ENCODE results near the gene PPY. TPM values are rescaled to one million over a fixed set of nuclear protein-coding genes. Genes with fewer than 3 reads are reported as not detected.

The PPY gene
- total RNA-seq, 5 donors from 2014 or later (not counting 1 experiment from before 2014, with no cell fraction given), result not detected

DNA sequence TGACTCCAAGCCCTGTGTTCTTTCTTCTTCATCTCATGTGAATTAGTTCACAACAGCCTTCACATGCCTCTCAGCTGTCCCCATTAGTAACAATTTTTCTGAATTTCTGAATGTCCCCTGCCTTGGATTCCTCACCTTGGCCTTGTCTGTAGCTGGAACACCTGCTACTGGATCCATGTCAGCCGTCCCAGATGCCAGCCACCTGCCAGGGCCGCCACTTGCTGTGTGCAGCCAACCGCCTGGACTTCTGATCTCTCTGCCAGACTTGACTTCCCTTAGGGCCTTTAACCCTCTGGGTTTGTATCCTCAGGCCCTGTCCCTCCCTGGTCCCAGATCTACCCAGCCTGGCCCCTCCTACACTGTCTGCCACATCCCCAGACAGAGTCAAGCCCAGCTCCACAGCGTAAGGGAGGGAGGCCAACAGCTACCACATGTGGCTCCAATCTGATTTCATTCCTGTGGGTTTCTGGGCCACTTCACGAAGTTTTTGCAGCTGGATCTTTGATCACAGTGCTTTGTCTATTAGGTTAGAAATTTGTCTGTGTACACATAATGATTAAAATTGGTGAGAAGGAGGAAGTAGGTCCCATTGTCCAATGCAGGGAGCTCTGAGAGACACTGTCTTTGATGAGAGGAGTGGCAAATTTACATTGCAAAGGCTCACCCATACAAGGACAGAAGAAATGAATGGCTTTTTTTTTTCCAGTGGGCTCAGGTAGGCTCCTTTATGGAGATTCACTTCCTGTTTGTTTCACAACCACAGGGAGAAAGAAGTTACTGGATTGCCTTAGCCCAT, 50.2 kb downstream of the PPY start:
- H3K4me3 ChIP-seq (ENCODE audit: control insufficient read depth in 1 of 2, extremely low read depth in 1 of 2, low read length in 1 of 2), result no peak overlapping the region
- ChIA-PET POLR2A (no interaction called here), CTCF (interaction anchor here in 1 of 2 donors (0.6 kb wide), 1 partner anchor 1384 kb away, joined by 7 read pairs; no protein-coding TSS in a partner anchor)
- Mint-ChIP-seq H3K4me3 (no peak overlapping the region), H3K36me3 (no peaks in the 10 kb centered on the region), H3K27me3 (peaks cover 5 to 20% of the 10 kb centered on the region in 2 donors), H3K4me1 (no peaks in the 10 kb centered on the region), H3K27ac (no peak overlapping the region), H3K9me3 (no peaks in the 10 kb centered on the region)
- ATAC-seq (replicated peaks in 1 of 4) (no peak), DNase-seq (no peak)
- peaks cover 0 to 9% of the 10 kb centered on the region in 2 experiments for H3K27me3 ChIP-seq (replicated peaks in 1 of 2; ENCODE audit: control insufficient read depth in 2 of 2, extremely low read depth in 1 of 2, insufficient read depth in 2 of 2, low read length in 1 of 2)
- H3K27ac ChIP-seq (ENCODE audit: low read length), result no peak overlapping the region
- no peaks in the 10 kb centered on the region for H3K36me3 ChIP-seq (ENCODE audit: control insufficient read depth in 2 of 2, extremely low read depth in 1 of 2, insufficient read depth in 1 of 2, low read length in 1 of 2)
- H3K4me1 ChIP-seq (ENCODE audit: control insufficient read depth in 1 of 2, extremely low read depth in 1 of 2, insufficient read depth in 2 of 2, low read length in 2 of 2), result no peaks in the 10 kb centered on the region
- no peaks in the 10 kb centered on the region for H3K9me3 ChIP-seq
- 79% methylated on average over 5 of the region's 5 CpGs for WGBS (ENCODE audit: insufficient coverage)

Other genes with a start within 250 kb of the PPY start
- not detected for gene SOST, start 183.7 kb downstream of the PPY start, total RNA-seq
- gene DUSP3, start 163.5 kb downstream of the PPY start, total RNA-seq, result 1 to 10 TPM; 8.1 to 9.8 (median 9.6) TPM
- gene CFAP97D1, start 162.0 kb downstream of the PPY start, total RNA-seq, result not detected
- gene MPP3, start 109.3 kb downstream of the PPY start, total RNA-seq, result under 1 TPM in 4 of 5 donors, not detected in 1; 0.32 to 0.60 (median 0.44) TPM
- gene CD300LG, start 95.3 kb downstream of the PPY start, total RNA-seq, result not detected
- 1 to 10 TPM; 1.6 to 5.6 (median 3.2) TPM for gene MPP2, start 34.9 kb downstream of the PPY start, total RNA-seq
- gene PYY, start 11.5 kb upstream of the PPY start, total RNA-seq, result not detected
- gene NAGS, start 62.1 kb upstream of the PPY start, total RNA-seq, result 1 to 10 TPM in 4 of 5 donors, under 1 TPM in 1; 0.35 to 2.4 (median 1.8) TPM
- gene TMEM101, start 72.5 kb upstream of the PPY start, total RNA-seq, result 10 to 100 TPM; 13.4 to 32.4 (median 26.6) TPM
- 10 to 100 TPM; 29.4 to 39.0 (median 37.1) TPM for gene LSM12, start 124.2 kb upstream of the PPY start, total RNA-seq
- gene G6PC3, start 128.3 kb upstream of the PPY start, total RNA-seq, result 10 to 100 TPM in 4 of 5 donors, 1 to 10 TPM in 1; 9.4 to 19.0 (median 16.2) TPM
- gene HDAC5, start 181.2 kb upstream of the PPY start, total RNA-seq, result 10 to 100 TPM; 68.6 to 81.4 (median 72.8) TPM
- gene HROB, start 199.5 kb upstream of the PPY start, total RNA-seq, result 1 to 10 TPM in 4 of 5 donors, under 1 TPM in 1; 0.73 to 3.4 (median 1.1) TPM
- under 1 TPM in 1 of 5 donors, not detected in 4; 0.15 TPM for gene ASB16, start 228.2 kb upstream of the PPY start, total RNA-seq
- gene TMUB2, start 244.5 kb upstream of the PPY start, total RNA-seq, result 10 to 100 TPM; 42.0 to 46.6 (median 43.0) TPM